Measurements from ENCODE around the gene PCDH15. TPM values are rescaled to one million over a fixed set of nuclear protein-coding genes. Genes with fewer than 3 reads are reported as not detected.

PCDH15 gene
- polyA plus RNA-seq, 1 of the 3 experiments (the other 2 are of a cell fraction), result 0.03 TPM

GRCh38 chr10:54159924-54160323 lies 641.1 kb downstream of the PCDH15 start:
- Histone ChIP-seq H3K9me3 (no peaks in the 10 kb centered on the region), H2AFZ (ENCODE audit: low read depth) (no peak overlapping the region), H3K4me2 (no peak overlapping the region), H3K4me1 (ENCODE audit: control insufficient read depth in 1 of 2, insufficient read depth in 2 of 2, low read depth in 1 of 2, low read length in 1 of 2) (no peaks in the 10 kb centered on the region), H3K4me3 (ENCODE audit: low read depth in 2 of 2, low read length in 1 of 2) (no peak overlapping the region), H3F3A (replicated peaks; ENCODE audit: insufficient read depth) (no peaks in the 10 kb centered on the region), H4K20me1 (ENCODE audit: insufficient read depth) (no peaks in the 10 kb centered on the region), H3K9me2 (no peaks in the 10 kb centered on the region), H3K79me2 (ENCODE audit: insufficient read depth) (no peaks in the 10 kb centered on the region), H3K27me3 (ENCODE audit: insufficient read depth) (no peaks in the 10 kb centered on the region), H3K9ac (no peak overlapping the region), H3K36me3 (replicated peaks in 1 of 2; ENCODE audit: control insufficient read depth in 1 of 2, insufficient read depth in 2 of 2, low read length in 1 of 2) (no peaks in the 10 kb centered on the region), H3K27ac (ENCODE audit: low read depth in 2 of 2, low read length in 1 of 2) (no peak overlapping the region)
- CTCF ChIA-PET, result interaction anchor here (0.9 to 1.7 kb wide), 2 partner anchors 23 to 27 kb away, joined by 3 to 5 read pairs; no protein-coding TSS in a partner anchor
- no peak for DNase-seq
- TF ChIP-seq NRF1 (IDR thresholded peaks at IDR 0.05; ENCODE audit: low read depth, low read length) (no peak), GATA2 (CRISPR knock-in tag; IDR thresholded peaks at IDR 0.05) (no peak), GABPA (IDR thresholded peaks at IDR 0.05; ENCODE audit: low read depth) (no peak), RXRA (IDR thresholded peaks at IDR 0.05; ENCODE audit: borderline replicate concordance, low read depth) (no peak), TCF12 (IDR thresholded peaks at IDR 0.05) (no peak), ZBTB33 (IDR thresholded peaks at IDR 0.05; ENCODE audit: borderline replicate concordance, low read depth) (no peak), FOXM1 (IDR thresholded peaks at IDR 0.05; ENCODE audit: low read depth) (no peak), MEF2A (IDR thresholded peaks at IDR 0.05; ENCODE audit: borderline replicate concordance, low read depth) (no peak), IRF3 (IDR thresholded peaks at IDR 0.05; ENCODE audit: low read depth, low read length) (no peak), FOXJ3 (CRISPR knock-in tag; IDR thresholded peaks at IDR 0.05) (no peak), YY1 (IDR thresholded peaks at IDR 0.05; ENCODE audit: low read depth) (no peak), NFIC (IDR thresholded peaks at IDR 0.05; ENCODE audit: borderline replicate concordance) (no peak), SIN3A (IDR thresholded peaks at IDR 0.05; ENCODE audit: borderline replicate concordance, low read depth, low read length) (no peak)
- TF ChIP-seq, protein P1, sequence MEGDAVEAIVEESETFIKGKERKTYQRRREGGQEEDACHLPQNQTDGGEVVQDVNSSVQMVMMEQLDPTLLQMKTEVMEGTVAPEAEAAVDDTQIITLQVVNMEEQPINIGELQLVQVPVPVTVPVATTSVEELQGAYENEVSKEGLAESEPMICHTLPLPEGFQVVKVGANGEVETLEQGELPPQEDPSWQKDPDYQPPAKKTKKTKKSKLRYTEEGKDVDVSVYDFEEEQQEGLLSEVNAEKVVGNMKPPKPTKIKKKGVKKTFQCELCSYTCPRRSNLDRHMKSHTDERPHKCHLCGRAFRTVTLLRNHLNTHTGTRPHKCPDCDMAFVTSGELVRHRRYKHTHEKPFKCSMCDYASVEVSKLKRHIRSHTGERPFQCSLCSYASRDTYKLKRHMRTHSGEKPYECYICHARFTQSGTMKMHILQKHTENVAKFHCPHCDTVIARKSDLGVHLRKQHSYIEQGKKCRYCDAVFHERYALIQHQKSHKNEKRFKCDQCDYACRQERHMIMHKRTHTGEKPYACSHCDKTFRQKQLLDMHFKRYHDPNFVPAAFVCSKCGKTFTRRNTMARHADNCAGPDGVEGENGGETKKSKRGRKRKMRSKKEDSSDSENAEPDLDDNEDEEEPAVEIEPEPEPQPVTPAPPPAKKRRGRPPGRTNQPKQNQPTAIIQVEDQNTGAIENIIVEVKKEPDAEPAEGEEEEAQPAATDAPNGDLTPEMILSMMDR (IDR thresholded peaks at IDR 0.05), result no peak
- TF ChIP-seq, protein P2, sequence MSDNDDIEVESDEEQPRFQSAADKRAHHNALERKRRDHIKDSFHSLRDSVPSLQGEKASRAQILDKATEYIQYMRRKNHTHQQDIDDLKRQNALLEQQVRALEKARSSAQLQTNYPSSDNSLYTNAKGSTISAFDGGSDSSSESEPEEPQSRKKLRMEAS (IDR thresholded peaks at IDR 0.05; ENCODE audit: low read depth), result no peak
- POLR2A ChIA-PET, result no interaction called here
